Activated T-cell treated with anti-CD3 and anti-CD28 coated beads for 4 hours (primary cell): ENCODE measurements around the gene TMEM80.
A peak's percentile ranks its signal among the peaks of the same experiment; 100 is the strongest.
"Not testable (repeated sequence)": the region's sequence is repeated elsewhere in the genome, so short reads cannot be mapped to it uniquely, and the experiment has no call there.

ENCODE experiments used
- DNase-seq: peaks from one replicate; pipeline ENCODE4 v3.0.0-alpha.2; 2020

Gene TMEM80

DNA sequence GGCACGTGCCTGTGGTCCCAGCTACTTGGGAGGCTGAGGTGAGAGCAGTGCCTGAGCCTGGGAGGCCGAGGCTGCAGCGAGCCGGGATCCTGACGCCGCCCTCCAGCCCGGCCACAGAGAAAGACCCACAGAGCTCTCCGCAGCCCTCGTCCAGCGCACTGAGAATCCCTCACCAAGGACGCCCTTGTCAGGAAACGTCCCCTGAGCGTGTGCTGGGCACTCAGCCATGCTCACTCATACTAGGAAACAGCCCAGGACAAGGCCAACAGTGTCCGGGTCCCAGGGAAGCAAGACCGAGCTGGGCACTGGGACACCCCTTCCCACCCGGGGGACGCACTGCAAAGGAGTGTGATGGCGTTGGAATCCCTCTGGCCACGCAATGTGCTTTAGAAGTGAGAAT, 15.1 kb upstream of the TMEM80 start:
- no peak for DNase-seq

DNA sequence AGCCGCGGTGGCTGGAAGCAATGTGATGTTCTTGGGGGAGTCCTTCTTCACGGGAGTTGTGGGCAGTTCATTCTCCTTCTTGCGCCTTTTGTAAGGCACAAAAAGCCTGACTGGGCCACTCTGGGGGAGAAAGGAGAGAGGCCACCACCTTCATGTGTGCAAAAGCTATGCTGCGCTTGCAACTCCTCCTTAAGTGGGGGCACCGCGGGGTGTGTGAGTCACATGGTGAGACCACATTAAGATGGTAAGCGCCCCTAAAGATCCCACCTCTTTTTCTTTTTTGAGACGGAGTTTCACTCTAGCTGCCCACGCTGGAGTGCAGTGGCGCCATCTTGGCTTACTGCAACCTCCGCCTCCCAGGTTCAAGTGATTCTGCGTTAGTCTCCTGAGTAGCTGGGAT, 14.6 kb upstream of the TMEM80 start:
- no peak for DNase-seq

DNA sequence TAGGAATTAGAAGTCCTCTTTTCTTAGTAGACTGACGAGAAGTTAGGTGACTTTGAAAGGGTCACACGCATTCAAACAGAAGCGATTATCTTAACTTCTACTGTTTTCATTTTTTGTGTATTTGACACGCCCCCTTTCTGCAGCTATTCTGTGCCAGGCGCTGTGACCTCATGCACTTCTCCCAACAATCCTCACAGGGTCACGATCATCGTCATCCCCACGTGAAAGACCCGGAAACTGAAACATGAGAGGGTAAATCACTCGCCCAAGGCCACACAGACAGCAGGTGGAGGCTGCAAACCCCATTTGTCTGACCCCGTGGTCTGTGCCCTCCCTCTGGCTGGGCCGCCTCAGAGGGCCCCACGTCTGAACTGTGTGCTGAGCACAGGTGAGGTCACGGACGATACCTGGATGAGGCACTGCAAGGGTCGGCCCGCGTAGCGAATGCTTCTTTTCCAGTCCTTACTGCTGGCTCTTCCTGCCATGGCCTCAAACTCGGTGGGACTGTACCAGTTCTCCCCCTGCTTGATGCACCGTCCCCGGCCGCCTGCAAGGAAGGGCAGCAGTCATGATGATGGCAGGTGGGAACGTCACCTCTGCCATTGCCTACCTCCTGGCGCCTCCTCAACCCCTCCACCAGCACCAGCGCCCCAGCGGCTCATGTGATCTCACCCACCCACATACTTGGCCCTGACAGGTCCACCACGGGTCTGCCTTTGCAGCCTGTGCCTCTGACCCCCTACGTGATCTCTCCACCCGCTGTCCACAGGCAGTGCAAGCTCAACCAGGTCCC, 9.0 kb upstream of the TMEM80 start:
- DNase-seq, result no peak

DNA sequence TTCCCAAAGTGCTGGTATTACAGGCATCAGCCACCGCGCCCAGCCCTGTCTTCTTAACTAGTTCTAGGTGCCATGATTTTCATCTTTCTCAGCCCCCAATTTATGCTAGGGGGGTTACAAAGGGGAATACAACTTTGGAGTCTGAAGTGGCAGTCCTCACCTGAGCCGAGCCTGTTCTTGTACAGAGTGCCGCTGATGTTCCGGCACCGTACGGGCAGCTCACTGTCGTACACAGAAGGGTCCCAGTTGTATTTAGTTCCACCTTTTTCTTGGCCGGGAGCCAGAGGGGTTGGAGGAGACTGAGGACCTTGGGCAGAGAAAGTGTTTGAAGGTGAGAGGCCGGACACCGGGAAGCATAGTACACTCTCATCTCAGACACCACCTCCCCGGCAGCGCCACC, 7.9 kb upstream of the TMEM80 start:
- DNase-seq, result no peak

DNA sequence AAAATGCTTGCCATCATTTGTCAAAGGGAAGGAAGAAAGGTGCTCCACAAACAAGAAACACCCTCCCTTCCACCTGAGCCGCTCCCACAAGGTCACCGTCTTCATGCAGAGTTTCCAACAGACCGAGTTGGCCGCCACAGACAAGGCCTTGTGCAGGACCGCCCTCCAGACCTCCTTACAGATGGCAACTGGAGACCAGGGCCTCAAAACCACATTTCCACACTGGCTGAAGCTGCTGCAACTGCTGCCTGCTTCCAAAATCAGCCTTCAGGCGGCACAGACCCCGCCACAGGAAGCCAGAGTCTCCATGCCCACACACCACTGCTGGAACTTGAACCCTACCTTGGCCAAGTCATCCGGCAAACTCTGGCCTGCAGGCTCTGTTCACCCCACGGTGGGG, 6.9 kb upstream of the TMEM80 start:
- DNase-seq, result no peak

DNA sequence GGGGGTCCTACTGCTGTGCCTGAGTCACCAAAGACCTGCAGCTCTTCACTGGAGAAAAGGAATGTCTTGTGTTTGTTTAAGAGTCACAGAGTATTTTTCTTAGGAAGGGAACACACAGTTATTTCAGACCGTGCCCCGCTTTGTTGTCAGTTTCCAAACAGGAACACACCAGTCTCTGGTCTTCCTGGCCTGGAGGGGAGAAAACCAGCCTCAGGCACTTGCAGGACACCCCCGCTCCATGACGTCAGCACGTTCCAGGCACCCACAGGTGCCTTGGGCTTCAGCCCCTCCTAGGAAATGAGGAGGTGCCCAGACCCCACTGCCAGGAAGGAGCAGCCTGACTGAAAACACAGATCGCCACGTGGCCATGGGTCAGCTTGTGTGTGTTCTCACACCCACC, 6.0 kb upstream of the TMEM80 start:
- no peak for DNase-seq

DNA sequence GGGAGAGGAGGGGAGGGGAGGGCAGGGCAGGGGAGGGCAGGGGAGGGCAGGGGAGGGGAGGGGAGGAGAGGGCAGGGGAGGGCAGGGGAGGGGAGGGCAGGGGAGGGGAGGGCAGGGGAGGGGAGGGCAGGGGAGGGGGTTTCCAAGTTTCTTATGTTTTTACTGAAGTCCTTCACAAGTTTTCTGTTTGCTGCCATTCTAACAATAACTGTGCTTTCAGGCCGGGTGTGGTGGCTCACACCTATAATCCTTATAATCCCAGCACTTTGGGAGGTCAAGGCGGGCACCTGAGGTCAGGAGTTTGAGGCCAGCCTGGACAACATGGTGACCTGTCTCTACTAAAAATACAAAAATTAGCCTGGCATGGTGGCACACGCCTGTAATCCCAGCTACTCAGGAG, 5.4 kb upstream of the TMEM80 start:
- DNase-seq, result not testable (repeated sequence)

DNA sequence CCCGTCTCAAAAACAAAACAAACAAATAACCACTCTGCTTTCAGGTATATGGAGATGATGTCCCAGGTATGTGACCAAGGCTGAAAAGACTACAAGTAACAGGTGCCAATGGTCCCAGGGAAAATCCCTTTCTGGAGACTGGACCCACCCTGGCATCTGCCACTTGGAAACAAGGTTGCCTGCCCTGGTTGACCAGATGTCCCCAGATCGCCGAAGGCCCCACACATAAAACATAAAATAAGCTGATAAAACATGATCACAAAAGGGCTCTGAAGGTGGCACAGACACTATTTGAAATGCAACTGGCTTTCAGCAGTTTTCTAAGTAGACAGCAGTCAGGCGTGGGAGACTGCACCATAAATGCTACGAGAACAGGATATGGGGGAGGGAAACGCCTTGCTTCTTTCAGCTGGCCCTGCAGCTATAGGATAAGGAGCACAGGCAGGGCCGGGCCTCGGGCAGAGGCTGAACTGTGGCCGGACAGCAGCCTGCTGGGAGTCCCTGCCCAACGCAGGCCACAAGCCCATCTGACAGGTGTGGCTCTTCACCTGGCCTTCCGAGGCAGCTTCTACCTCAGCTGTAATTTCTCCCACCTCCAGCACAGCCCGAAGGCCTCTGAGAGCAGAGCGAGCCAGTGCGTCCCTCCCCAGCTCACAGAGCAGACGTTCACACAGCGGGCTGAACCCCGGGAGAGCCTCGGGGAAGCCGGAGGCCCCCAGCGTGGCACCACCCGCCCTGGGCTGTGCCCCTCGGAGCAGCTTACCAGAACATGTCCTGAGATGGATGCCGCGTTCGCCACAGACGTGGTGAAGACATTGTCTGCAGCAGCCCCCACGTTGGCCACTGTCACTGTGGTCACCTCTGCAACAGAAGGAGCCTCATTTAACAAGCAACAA, 4.6 kb upstream of the TMEM80 start:
- DNase-seq, result no peak

DNA sequence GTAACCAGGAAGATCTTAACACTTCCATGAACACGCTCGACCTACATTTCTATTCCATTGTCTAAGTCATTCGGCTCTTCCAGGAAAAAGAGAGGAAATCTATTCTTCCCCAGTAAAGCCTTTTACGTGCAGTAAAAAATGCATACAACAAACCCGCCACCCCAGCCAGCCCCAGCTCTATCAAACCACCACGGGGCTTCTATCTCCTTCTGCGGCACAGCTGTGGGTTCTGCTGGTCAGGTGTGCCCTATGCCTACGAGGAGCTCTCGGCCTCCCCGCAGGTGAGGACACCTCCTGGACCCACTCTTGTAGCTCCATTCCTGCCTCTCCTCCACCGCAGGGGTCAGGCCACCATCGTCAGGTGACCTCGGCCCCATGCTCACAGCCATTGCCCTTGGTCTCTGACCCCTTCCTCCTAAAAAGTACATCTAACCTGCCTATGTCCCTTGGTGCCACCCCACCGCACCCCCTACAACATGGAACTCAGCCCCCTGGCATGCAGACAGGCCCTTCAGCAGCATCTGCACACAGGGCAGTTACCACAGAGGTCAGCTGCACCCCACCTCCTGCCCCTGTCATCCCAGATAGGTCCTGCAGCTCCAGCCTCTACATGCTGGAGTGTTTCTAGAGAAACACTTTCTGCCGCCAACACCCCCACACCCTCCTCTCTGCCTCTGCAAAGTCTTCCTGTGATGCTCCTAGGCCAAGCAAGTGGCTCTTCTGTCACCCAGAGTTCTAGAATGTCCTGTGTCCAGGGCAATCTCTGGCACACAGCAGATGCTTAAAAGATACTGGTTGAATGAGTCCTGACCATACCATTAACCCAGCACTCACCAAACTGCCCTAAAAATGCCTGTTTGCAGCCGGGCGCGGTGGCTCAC, 3.7 kb upstream of the TMEM80 start:
- no peak for DNase-seq

DNA sequence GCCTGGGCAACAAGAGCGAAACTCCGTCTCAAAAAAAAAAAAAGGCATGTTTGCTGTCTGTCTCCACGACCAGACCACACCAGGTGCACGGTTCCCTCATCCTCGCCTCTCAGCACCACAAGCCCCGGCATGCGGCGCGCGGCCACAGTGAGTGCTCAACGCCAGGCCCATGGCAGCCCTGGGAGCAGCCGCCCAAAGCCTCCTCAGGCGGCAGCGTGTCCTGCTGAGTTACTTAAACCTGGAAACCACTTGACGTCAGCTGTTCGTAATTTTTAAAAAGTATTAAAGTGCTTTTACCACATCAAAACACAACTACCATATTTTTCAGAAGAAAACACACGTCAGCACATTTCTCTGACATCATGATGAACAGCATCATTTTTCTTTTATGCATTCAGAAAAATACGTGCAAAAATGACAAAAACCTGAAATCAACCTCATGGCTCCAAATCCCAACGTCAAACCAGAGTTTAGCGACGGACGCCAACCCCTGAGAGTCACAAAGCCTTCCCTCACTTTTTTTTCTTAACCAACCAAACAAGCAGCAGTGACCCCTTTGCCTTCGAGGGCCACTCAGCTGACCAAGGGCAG, 2.7 kb upstream of the TMEM80 start:
- no peak for DNase-seq

DNA sequence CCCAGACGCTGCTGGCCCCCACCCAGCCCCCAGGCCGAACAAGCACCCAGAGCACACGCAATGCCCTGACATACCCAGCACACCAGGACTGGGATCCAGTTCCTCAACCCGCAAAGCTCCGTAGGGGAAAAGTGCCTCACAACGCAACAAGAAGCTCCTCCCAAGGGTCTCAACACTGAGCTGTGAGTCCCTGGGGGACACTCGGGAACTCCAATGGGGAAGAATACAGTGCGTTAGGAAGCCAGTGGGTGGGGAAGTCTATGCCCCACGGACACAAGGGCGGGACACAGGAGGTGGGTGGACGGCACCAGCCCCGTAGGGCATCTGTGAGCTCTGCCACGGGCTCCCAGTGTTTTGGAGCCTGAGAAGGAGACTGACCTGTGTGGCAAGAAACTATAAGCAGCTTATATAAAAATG, 2.2 kb upstream of the TMEM80 start:
- no peak for DNase-seq

DNA sequence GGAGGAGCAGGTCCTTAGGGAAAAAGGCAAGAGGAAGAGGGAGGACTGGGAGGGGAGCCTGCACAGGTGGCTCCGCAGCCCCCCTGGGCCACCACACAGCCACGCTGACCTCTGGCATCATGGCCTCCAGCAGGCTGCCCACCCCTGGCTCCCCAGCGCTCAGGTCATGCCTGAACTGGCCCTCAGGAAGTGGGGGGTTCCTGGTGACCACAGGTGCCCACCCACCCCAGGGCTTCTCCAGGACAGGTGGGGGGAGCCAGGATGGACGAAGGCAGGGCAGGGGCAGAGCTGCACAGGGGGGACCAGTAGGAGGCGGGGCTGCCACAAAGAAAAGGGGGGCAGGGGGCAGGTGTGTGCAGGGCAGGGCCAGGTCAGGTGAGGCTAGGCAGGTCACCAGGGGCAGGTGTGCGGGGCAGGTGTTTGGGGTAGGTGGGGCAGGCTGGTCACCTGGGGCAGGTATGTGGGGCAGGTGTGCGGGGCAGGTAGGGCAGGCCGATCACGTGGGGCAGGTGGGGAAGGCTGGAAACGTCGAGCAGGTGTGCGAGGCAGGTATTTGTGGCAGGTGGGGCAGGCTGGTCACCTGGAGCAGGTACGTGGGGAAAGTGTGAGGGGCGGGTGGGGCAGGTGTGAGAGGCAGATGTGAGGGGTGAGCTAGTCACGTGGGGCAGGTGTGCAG, 1.6 kb upstream of the TMEM80 start:
- no peak for DNase-seq

DNA sequence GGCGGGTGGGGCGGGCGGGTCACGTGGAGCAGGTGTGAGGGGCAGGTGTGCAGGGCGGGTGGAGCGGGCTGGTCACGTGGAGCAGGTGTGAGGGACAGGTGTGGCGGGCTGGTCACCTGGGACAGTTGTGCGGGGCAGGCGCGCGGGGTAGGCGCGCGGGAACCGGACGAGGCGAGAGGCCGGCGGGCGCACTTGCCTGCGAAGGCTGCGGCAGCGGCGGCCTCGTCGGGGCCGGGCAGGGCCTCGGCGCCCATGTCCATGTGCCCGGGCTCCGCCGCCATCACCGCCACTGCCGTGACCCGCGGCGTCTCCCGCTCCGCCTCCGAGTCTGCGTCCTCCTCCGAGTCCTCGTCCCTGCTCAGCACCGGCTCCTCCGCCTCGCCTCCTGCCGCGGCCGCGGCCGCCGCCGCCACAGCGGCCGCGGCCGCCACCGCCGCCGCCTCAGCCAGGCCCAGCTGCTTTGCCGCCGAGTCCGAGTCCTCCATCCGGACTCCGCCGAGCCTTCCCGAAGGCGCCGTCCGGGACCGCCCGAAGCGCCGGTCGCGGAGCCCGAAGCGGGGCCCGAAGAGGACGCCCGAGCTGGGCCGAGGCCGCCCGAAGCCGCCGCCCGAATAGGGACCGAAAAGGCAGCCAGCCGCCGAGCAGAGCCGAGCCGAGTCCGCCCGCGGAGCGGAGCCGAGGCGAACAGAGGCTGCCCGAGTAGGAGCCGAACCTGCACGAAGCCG, 891 bp upstream of the TMEM80 start, which contains the start of gene DEAF1:
Gene DEAF1 (minus strand): TSS at position 660 of the 725 bp plus-strand sequence. CDS start 175 bp downstream, at position 485.
- peak; percentile 94 for DNase-seq

DNA sequence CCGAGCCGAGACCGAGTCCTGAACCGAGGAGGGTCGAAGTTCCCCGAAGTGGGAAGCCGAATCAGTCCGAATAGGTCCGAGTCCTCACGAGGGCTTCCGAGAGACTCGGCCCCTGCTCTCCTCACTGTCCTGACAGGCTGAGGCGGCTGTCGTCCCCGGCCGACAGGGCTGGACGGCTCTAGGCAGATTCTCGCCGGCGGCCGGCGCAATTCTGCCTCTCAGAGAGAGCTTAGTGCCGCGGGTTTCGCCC, 403 bp upstream of the TMEM80 start:
- DNase-seq, result no peak

DNA sequence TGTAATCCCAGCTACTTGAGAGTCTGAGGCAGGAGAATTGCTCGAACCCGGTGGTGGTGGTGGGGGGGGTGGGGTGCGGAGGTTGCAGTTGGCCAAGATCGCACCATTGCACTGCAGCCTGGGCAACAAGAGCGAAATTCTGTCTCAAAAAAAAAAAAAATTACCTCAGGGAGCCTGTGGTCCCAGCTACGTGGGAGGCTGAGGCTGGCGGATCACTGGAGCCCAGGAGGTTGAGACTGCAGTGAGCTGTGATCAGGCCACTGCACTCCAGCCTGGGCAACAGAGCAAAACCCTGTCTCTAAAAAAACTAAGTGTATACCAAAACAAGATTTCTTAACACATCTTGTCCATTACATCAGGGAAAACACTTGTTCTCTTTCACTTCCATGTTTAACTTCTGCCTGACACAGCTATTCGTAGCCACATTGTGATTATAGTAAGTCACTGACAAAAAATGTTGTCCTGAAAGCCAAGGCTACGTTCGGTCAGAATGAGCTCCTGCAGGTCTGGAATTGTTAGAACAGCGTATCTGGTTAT, 1.4 kb downstream of the TMEM80 start:
- no peak for DNase-seq

DNA sequence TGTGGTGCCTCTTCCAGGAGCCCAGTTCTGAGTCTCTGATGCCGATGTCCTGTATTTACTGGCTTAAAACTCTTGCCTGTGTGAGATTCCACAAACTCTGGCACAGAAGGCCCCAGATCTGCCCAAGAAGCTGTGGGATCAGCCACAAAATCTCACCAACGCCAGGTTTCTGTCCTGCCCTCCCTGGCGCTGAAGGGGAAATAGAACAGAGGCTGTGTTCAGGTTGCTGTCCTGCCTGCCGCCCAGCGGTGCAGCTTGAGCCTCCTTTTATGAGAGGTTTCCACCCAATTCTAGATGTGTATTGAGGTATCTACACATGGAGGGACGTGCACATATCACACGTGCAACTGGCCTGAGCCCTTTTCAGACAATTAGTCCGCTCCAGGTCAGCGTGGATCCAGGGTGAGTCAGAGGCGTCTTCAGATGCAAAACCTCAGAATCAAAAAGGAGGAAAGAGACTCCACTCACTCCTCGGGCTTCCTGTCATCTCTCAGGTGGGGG, 2.2 kb downstream of the TMEM80 start:
- DNase-seq, result no peak

DNA sequence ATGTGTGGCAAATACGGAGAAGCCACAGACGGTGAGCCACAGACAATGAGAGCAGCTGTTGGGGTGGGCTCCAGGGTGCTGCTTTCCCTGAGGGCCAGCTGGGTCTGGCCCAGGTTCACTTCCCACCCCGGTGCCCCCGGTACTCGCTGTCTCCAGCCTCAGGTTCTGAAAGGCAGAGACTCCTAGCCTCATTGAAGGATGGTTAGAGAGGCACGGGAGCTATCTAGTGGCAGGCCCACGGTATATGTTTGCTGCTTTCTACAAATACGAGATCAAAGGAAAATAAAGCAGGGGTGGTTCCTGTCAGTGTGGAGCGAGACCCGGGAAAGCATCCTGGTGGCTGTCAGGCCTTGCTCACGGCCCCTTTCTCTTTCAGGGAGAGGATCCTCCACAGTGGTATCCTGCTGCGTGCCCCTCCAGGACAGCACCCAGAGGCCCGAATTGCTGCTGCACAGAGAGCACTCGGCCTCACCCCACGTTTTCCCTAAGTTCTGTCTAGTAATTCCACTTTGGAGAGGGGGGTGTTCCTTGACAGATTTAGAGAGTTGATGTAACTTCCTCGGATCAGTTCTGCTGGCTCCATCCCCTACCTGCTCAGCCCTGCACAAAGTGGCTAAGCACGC, 3.0 kb downstream of the TMEM80 start:
- DNase-seq, result no peak

DNA sequence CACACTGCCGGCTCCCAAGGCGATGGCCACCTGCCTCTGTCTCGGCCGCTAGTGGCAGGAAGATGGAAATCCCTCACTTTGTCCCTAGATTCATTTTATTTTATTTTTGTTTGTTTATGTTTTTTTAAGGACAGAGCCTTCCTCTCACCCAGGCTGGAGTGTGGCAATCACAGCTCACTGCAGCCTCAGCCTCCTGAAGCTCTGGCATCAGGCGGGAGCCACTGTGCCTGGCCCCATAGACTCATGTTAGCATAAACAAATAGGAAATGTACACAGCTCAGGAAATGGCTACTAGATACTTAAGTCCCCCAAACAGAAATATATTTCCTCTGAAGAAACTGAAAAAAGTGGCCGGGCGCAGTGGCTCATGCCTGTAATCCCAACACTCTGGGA, 3.5 kb downstream of the TMEM80 start:
- no peak for DNase-seq

DNA sequence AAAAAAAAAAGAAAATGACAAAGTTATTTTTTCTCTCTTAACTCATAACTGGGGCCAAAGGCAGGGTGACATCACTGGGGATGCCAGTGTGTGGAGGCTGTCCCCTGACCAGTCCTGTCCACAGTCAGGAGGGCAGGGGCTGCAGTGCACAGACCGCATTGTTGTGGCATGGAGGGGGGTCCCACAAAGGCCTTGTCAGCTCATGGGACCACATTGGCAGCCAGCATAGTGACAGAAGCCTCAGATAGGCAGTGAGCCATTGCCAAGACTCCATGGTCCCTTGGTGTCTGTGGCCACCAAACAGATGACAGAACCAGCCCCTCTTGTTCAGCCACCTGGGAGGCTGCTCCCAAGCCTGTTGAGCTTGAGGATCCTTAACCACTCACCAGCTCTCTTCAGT, 4.1 kb downstream of the TMEM80 start:
- DNase-seq, result no peak

DNA sequence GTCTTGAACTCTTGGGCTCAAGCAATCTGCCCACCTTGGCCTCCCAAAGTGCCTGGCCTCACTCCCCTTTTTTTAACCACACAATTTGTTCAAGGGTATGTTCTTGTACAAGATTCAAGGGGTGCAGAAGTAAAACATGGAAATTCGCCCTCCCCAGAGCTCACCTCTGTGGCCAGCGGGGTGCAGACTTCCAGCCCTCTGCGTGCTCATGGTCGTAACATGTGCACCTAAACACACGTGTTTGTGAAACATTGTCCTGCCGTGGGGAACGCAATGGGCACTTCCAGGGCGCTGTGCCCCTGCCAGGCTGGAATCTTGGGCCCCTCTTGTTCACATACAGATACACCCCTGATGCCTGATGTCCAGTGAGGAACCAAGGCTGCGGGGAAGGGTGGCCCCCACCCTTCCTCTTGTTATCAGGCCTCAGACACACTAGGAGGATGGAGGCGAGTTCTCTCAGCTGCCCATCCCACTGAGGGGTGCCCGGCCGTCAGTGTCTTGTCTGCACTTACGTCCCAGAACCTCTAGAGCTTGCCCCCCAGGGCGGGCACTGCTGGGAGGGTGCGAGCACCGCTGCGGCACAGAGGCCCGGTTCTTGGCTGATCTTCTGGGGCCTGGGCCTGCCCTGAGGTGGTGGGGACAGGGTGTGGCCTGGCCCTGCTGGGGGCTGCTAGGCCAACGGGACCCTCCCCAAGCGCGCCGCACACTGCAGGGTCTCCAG, 6.3 kb downstream of the TMEM80 start:
- DNase-seq, result no peak
